ENCODE data around the gene CORO1C. TPM values are rescaled to one million over a fixed set of nuclear protein-coding genes. Genes with fewer than 3 reads are reported as not detected.

Gene CORO1C
- total and polyA plus RNA-seq, 9 of the 15 experiments (the other 6 are each of a cell fraction or from before 2014, with no cell fraction given): 55.2 to 280 (median 150) TPM

DNA sequence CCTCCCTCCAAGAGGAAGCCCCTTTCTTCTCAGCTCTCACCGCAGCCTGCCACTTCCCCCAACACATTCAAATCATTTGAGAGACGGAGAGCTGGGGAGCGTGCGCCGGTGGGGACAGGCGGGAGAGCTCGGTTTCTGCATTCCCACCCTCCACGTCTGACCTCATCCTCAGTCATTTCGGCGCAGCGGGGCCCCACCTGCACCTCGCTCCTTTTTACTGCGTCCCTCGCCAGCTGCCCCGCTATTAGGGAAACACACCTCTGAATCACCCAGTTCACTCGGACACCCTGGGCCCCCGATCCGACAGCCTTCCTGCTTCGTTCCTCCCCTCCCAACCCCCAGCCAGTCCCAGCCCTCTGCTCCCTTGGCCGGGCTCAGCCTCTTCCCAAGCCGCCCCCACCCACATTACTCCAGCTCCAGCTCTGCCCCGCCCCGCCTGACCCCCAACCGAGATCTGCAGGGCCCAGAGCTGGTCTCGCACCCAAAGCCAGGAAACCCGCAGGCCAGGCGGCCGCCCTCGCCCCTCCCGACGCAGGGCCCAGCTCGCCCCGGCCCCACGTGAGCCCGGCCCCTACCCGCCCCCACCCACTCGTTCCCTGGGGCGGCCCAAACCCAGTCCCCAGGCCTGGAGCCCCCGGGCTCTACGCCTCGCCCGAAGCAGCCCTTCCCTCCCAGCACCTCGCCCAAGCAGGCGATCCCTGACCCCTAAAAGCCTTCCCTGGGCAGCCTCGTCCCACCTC is 783 bp downstream of the CORO1C start (continued):
- TF ChIP-seq TSHZ1 (CRISPR knock-in tag; IDR thresholded peaks at IDR 0.05) (no peak), SMAD1 (IDR thresholded peaks at IDR 0.05; ENCODE audit: low read depth, low read length, partially characterized antibody) (no peak), FOXK2 (conservative IDR thresholded peaks at IDR 0.05 in 1 of 2, IDR thresholded peaks at IDR 0.05 in 1 of 2; ENCODE audit: low read depth in 2 of 2) (no peak), ZNF217 (CRISPR knock-in tag; IDR thresholded peaks at IDR 0.05) (no peak), NFE2 (IDR thresholded peaks at IDR 0.05; ENCODE audit: low read depth) (no peak), ZNF311 (CRISPR knock-in tag; IDR thresholded peaks at IDR 0.05) (no peak), MYBL2 (IDR thresholded peaks at IDR 0.05; ENCODE audit: low read depth) (no peak), MYBL2 (CRISPR knock-in tag; IDR thresholded peaks at IDR 0.05; ENCODE audit: borderline replicate concordance) (no peak), POLR2A (conservative IDR thresholded peaks at IDR 0.05) (peak; percentile 60), USF1 (CRISPR knock-in tag; IDR thresholded peaks at IDR 0.05) (no peak), EHMT2 (IDR thresholded peaks at IDR 0.05) (no peak), NR3C1 (CRISPR knock-in tag; IDR thresholded peaks at IDR 0.05) (no peak), RBFOX2 (IDR thresholded peaks at IDR 0.05; ENCODE audit: low read depth, low read length) (no peak; the same call in none of the 2 replicates), NFIC (IDR thresholded peaks at IDR 0.05) (0 out of 2 replicates have a peak, but pooled peaks have one; percentile 16), ZNF232 (CRISPR knock-in tag; IDR thresholded peaks at IDR 0.05) (no peak)
- TF ChIP-seq, protein P1, sequence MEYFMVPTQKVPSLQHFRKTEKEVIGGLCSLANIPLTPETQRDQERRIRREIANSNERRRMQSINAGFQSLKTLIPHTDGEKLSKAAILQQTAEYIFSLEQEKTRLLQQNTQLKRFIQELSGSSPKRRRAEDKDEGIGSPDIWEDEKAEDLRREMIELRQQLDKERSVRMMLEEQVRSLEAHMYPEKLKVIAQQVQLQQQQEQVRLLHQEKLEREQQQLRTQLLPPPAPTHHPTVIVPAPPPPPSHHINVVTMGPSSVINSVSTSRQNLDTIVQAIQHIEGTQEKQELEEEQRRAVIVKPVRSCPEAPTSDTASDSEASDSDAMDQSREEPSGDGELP (CRISPR knock-in tag; IDR thresholded peaks at IDR 0.05; ENCODE audit: borderline replicate concordance): peak; percentile 59
- TF ChIP-seq, protein P2, sequence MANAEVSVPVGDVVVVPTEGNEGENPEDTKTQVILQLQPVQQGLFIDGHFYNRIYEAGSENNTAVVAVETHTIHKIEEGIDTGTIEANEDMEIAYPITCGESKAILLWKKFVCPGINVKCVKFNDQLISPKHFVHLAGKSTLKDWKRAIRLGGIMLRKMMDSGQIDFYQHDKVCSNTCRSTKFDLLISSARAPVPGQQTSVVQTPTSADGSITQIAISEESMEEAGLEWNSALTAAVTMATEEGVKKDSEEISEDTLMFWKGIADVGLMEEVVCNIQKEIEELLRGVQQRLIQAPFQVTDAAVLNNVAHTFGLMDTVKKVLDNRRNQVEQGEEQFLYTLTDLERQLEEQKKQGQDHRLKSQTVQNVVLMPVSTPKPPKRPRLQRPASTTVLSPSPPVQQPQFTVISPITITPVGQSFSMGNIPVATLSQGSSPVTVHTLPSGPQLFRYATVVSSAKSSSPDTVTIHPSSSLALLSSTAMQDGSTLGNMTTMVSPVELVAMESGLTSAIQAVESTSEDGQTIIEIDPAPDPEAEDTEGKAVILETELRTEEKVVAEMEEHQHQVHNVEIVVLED (CRISPR knock-in tag; IDR thresholded peaks at IDR 0.05): no peak
- TF ChIP-seq, protein P3, sequence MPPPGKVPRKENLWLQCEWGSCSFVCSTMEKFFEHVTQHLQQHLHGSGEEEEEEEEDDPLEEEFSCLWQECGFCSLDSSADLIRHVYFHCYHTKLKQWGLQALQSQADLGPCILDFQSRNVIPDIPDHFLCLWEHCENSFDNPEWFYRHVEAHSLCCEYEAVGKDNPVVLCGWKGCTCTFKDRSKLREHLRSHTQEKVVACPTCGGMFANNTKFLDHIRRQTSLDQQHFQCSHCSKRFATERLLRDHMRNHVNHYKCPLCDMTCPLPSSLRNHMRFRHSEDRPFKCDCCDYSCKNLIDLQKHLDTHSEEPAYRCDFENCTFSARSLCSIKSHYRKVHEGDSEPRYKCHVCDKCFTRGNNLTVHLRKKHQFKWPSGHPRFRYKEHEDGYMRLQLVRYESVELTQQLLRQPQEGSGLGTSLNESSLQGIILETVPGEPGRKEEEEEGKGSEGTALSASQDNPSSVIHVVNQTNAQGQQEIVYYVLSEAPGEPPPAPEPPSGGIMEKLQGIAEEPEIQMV (tag; conservative IDR thresholded peaks at IDR 0.05; ENCODE audit: low read depth): no peak
